Mammary epithelial cell (primary cell): Measurements from ENCODE around the gene HELT.

Source experiments
- EZH2 ChIP-seq: IDR thresholded peaks from 2 replicates; pipeline ENCODE4 v1.6.1; 2012; ENCODE audit warnings: low read length, inconsistent platforms, borderline replicate concordance
- TF ChIP-seq, protein P1 (sequence below), 2 donors: IDR thresholded peaks in 1 of 2; conservative IDR thresholded peaks in 1 of 2; 2 replicates each; pipeline ENCODE4 v1.5.1; 2011 to 2012; ENCODE audit warnings: inconsistent platforms in 2 of 2, low read length in 2 of 2, mild to moderate bottlenecking in 2 of 2, control low read depth in 1 of 2, low read depth in 1 of 2; ENCODE audit not compliant: insufficient read depth in 1 of 2; ENCODE audit errors: extremely low read depth in 1 of 2

DNA sequence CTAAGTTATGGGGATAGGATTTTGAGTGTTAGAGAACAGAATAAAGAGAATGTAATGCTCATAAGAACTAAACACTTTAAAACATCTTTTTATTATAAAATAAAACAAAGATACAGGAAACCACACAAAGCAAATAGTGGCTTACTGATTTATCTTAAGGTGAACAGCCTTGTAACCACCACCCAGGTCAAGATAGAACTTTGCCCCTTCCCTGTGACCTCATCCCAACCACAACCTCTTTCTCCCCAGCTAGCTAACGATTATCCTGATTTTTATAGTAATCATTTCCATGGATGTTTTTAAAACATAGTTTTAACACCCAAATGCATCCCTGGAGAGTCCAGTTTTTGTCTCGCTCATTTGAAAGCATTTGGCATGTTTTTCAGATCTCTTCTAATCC is 17.0 kb downstream of the HELT start:
- TF ChIP-seq, protein P1, sequence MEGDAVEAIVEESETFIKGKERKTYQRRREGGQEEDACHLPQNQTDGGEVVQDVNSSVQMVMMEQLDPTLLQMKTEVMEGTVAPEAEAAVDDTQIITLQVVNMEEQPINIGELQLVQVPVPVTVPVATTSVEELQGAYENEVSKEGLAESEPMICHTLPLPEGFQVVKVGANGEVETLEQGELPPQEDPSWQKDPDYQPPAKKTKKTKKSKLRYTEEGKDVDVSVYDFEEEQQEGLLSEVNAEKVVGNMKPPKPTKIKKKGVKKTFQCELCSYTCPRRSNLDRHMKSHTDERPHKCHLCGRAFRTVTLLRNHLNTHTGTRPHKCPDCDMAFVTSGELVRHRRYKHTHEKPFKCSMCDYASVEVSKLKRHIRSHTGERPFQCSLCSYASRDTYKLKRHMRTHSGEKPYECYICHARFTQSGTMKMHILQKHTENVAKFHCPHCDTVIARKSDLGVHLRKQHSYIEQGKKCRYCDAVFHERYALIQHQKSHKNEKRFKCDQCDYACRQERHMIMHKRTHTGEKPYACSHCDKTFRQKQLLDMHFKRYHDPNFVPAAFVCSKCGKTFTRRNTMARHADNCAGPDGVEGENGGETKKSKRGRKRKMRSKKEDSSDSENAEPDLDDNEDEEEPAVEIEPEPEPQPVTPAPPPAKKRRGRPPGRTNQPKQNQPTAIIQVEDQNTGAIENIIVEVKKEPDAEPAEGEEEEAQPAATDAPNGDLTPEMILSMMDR (conservative IDR thresholded peaks at IDR 0.05 in 1 of 2, IDR thresholded peaks at IDR 0.05 in 1 of 2; ENCODE audit: extremely low read depth in 1 of 2, insufficient read depth in 1 of 2, low read depth in 1 of 2, low read length in 2 of 2): no peak
- TF ChIP-seq EZH2: no peak
